Fibroblast of peridontal ligament (primary cell): Measurements from ENCODE around the gene SEMA6C.
A peak's percentile ranks its signal among the peaks of the same experiment; 100 is the strongest.
"Not testable (repeated sequence)": the region's sequence is repeated elsewhere in the genome, so short reads cannot be mapped to it uniquely, and the experiment has no call there.

ENCODE experiments used
- DNase-seq: peaks from one replicate; pipeline ENCODE4 v3.0.0-alpha.2; 2010; ENCODE audit errors: extremely low read depth

SEMA6C gene, protein sequence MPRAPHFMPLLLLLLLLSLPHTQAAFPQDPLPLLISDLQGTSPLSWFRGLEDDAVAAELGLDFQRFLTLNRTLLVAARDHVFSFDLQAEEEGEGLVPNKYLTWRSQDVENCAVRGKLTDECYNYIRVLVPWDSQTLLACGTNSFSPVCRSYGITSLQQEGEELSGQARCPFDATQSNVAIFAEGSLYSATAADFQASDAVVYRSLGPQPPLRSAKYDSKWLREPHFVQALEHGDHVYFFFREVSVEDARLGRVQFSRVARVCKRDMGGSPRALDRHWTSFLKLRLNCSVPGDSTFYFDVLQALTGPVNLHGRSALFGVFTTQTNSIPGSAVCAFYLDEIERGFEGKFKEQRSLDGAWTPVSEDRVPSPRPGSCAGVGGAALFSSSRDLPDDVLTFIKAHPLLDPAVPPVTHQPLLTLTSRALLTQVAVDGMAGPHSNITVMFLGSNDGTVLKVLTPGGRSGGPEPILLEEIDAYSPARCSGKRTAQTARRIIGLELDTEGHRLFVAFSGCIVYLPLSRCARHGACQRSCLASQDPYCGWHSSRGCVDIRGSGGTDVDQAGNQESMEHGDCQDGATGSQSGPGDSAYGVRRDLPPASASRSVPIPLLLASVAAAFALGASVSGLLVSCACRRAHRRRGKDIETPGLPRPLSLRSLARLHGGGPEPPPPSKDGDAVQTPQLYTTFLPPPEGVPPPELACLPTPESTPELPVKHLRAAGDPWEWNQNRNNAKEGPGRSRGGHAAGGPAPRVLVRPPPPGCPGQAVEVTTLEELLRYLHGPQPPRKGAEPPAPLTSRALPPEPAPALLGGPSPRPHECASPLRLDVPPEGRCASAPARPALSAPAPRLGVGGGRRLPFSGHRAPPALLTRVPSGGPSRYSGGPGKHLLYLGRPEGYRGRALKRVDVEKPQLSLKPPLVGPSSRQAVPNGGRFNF

GRCh38 chr1:151146412-151147131 lies at the start of gene SEMA6C:
SEMA6C (minus strand) TSS chr1:151146631; CDS start chr1:151142621, 4,010 bp downstream.
- DNase-seq, result peak; percentile 81

- DNase-seq, result peak; percentile 73
These were observed 48.6 kb upstream of the SEMA6C start for GRCh38 chr1:151194894-151195594.

GRCh38 chr1:151193856-151194255 lies 47.4 kb upstream of the SEMA6C start:
- DNase-seq, result no peak

GRCh38 chr1:151193304-151193703 lies 46.9 kb upstream of the SEMA6C start:
- no peak for DNase-seq

DNA sequence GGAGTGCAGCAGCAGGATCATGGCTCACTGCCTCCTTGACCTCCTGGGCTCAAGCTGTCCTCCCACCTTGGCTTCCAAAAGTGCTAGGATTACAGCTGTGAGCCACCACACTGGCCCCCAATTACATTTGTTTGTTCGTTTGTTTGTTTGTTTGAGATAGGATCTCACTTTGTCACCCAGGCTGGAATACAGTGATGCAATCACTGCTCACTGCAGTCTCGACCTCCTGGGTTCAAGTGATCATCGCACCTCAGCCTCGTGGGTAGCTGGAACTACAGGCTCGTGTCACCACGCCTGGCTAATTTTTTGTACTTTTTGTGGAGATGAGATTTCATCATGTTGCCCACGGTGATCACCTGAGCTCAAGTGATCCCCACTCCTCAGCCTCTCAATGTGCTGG lies 45.6 kb upstream of the SEMA6C start:
- DNase-seq, result no peak

GRCh38 chr1:151189637-151190445 lies 43.4 kb upstream of the SEMA6C start, which contains the start of gene VPS72:
VPS72 (minus strand) TSS chr1:151190197; CDS start chr1:151190121, 76 bp downstream.
- peak; percentile 85 for DNase-seq

- DNase-seq, result not testable (repeated sequence)
These were observed 42.2 kb upstream of the SEMA6C start for GRCh38 chr1:151188667-151189066.

DNA sequence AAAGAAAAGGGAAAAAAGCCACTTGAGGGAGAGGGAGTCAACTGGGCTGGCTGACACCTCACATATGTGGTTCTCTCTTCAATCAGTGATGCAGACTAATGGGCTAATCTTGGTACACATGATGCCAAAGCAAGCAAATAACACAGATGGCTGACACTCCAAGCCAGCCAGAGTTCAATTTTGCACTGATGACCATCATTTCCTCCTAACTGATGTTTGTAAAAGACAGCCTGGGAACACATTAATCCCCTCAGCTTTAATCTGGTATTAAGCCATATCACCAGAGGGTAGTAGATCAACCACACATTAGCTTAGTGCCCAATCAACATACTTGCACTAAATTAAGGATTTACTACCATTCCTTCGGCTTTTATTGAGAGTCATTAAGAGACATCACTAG lies 40.8 kb upstream of the SEMA6C start:
- no peak for DNase-seq

DNA sequence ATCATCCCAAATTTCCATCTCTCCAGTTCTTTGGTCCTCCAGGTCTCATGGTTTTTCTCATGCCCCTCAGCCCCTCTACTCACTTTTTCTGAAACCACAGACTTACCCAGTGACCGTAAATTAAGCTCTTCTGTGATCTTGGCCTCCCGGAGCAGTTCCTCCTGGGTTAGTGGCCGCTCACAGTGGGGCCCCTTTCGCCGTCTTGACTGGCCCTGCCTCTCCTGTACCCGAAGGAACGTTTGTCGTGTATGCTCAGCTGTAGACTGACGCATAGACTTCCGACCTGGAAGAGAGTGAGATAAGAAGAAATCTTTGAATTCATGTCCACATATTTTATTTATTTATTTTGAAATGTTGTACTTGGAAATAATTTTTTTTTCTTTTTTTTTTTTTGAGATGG lies 37.8 kb upstream of the SEMA6C start:
- DNase-seq, result no peak

DNA sequence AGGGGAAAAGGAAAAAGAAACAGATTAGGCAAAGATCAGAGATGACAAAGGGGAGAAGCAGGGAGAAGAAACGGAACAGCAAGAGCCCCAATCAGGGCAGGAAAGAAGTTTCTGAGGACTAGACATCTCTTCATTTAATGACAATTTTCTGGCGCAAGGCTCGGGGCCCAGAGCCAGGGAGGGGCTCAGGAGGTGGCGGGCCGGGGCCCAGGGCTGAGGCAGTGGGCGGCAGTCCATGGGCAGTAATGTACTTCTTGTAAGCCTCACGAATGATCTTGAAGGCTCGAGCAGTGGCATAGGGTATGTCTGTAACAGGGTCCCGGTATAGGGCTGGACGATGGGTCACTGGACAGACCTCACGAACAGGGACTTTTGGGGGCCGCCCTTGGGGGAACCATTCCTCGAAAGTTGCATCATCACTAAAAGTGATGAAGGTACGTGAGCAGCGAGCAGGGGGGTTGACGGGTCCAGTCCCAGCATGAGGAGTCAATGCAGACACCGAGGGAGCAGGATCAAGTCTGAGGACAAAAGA lies 30.1 kb upstream of the SEMA6C start:
- DNase-seq, result no peak

- DNase-seq, result peak; percentile 22
These were observed 29.4 kb upstream of the SEMA6C start, which contains the start of gene TMOD4 for GRCh38 chr1:151175863-151176262. TMOD4 (minus strand) TSS chr1:151175981; CDS start chr1:151174875, 1,106 bp downstream.

DNA sequence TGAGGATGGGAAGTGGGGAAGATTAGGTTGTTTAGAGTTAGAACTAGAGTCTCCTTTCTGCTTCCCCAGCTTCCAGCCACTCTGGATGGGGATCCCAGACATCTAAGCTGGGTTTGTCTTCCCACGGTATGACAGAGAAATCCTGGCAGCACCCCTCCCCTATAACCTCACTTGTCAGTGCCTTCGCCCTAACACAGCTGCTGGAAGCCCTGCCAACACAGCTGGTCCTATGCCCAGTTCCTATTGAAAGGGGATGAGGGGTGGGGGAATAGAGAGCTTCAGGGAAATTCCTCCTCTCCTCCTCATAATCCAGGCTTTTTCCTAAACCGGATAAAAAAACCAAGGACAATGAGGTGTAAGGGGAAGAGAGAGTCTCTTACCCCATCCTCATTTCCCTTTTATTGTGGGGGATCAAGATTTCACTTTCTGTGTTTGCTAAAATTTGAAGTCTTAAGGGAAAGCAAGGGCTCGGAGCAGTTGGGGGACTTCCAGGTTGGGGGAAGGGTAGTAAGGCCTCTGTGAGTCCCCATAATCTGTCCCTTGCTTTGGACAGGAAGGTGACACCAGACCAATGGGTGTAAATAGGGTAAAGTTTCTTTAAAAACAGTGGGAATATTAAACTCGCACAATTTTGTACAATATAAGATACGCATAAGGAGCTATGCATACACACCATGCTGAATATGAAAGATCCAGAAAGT lies 28.8 kb upstream of the SEMA6C start:
- peak; percentile 71 for DNase-seq

DNA sequence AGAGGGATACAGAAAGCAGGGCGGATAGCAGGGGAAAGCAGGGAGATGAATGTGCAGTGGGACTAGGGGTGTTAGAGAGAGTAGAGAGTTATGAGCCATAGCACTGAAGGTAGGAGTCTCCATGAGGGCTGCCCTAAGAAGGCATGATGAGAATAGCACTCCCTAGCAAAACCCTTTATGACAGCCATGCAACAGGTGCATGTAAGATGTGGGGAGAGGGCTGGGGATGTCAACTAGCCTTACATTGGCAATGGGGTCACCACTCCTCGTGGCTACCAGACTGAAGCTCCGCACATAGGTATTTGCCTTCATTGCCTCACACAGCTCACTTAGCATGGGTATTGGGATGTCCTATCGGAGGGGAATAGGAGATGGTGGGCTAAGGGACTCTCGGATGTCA lies 24.8 kb upstream of the SEMA6C start:
- DNase-seq, result no peak

- no peak for DNase-seq
These were observed 20.7 kb upstream of the SEMA6C start for GRCh38 chr1:151167116-151167515.

DNA sequence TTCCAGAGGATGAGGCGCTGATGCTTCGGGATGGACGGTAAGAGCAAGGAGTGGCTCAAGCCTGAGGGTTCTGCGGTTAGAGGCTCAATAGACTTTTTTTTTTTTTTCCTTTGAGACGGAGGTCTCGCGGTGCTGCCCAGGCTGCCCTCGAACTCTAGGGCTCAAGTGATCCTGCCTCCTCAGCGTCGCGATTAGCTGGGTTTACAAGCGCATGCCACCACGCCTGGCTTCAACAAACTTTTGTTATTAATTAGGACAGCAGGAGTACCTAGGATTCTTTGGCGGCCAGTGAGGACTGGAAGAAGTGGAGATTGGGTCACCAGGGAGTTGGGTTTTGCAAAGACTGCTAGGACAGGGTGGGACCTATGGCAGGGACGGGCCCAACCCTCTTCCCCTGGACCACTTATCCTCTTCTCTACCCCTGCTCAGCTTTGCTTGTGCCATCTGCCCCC lies 20.1 kb upstream of the SEMA6C start:
- peak; percentile 71 for DNase-seq

GRCh38 chr1:151165738-151166504 lies 19.5 kb upstream of the SEMA6C start, which contains the start of the genes LYSMD1 and SCNM1:
LYSMD1 (minus strand) TSS chr1:151165902; CDS start chr1:151165258, 644 bp downstream.
SCNM1 (plus strand) TSS chr1:151166144; CDS start chr1:151166153, 9 bp downstream.
- DNase-seq, result peak; percentile 99

DNA sequence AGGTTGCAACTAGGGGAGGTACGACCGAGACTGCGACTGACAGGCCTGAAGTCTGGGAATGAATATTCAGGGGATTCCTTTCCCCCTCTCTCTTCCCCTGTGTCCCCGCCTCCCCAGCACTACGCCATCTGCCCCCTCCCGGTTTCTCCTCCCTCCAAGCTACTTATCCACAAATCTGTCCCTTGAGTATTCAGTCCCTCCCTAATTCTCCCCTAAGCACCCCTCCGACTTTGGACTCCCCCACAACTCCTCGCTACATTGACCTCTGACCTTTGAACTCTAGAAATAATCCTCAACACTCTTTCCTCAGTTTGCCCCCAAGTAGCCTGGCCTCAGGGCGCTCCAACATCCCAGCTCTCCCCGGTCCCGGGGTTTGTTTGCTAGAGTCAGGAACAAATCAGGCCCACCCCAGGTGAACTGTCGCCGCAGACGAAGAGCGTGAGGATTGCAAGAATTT lies 18.9 kb upstream of the SEMA6C start:
- DNase-seq, result peak; percentile 63

DNA sequence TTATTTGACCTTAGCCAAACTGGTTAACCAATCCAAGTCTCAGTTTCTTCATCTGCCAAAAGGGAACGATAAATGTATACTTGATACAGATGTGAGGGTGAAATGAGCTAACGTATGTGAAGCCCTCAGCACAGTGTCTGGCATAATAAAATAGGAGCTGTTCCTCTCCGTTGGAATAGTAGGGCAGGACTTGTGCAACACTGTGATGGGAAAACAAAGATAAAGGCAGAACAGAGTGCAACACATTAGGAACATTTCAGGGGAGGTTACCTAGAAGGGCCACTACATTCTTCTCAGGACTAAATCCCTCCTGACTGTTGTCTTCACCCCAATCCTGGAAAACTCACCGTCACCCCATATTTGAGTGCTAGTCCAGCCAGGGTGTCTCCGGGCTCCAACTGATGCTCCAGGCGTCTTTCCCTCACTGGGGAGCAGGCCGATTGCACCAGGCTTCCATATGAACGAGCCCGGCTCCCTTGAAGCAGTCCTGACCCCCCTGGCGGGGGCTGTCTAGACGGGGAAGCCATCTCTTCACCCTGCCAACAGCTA lies 18.4 kb upstream of the SEMA6C start:
- peak; percentile 29 for DNase-seq
